ENCODE results near the gene APOB.

Gene APOB

GRCh38 chr2:21043744-21044532, at the start of gene APOB:
TSS of gene APOB (minus strand) at chr2:21044073. CDS start at chr2:21043945, 128 bp downstream.
- H3K4me1 Mint-ChIP-seq (ENCODE audit: low read depth): peaks cover 3% of the 10 kb centered on the region
- no peak within 1 kb of the TSS for H3K4me3 Mint-ChIP-seq
- H3K36me3 Mint-ChIP-seq (ENCODE audit: low read depth): no peaks in the 10 kb centered on the region
- H3K27me3 Mint-ChIP-seq: peaks cover 25% of the 10 kb centered on the region
- no peak within 1 kb of the TSS for H3K27ac Mint-ChIP-seq
- no peaks in the 10 kb centered on the region for H3K9me3 Mint-ChIP-seq

GRCh38 chr2:21092308-21092869, 48.5 kb upstream of the APOB start:
- no peaks in the 10 kb centered on the region for H3K9me3 Mint-ChIP-seq
- H3K27me3 Mint-ChIP-seq: peaks cover 12% of the 10 kb centered on the region
- H3K27ac Mint-ChIP-seq: no peak overlapping the region
- H3K36me3 Mint-ChIP-seq (ENCODE audit: low read depth): no peaks in the 10 kb centered on the region
- H3K4me1 Mint-ChIP-seq (ENCODE audit: low read depth): no peaks in the 10 kb centered on the region
- no peak overlapping the region for H3K4me3 Mint-ChIP-seq

- Mint-ChIP-seq H3K27ac (no peak overlapping the region), H3K27me3 (peaks cover 3% of the 10 kb centered on the region), H3K4me1 (ENCODE audit: low read depth) (no peaks in the 10 kb centered on the region), H3K4me3 (no peak overlapping the region), H3K36me3 (ENCODE audit: low read depth) (no peaks in the 10 kb centered on the region), H3K9me3 (no peaks in the 10 kb centered on the region)
Measured at GRCh38 chr2:21084401-21084800, 40.5 kb upstream of the APOB start.

GRCh38 chr2:21083482-21083881, 39.6 kb upstream of the APOB start:
- H3K36me3 Mint-ChIP-seq (ENCODE audit: low read depth): no peaks in the 10 kb centered on the region
- H3K9me3 Mint-ChIP-seq: peaks cover 2% of the 10 kb centered on the region
- H3K27ac Mint-ChIP-seq: no peak overlapping the region
- H3K4me3 Mint-ChIP-seq: no peak overlapping the region
- no peaks in the 10 kb centered on the region for H3K27me3 Mint-ChIP-seq
- no peaks in the 10 kb centered on the region for H3K4me1 Mint-ChIP-seq (ENCODE audit: low read depth)

- Mint-ChIP-seq H3K4me1 (ENCODE audit: low read depth) (no peaks in the 10 kb centered on the region), H3K27ac (no peak overlapping the region), H3K36me3 (ENCODE audit: low read depth) (no peaks in the 10 kb centered on the region), H3K4me3 (no peak overlapping the region), H3K27me3 (peaks cover 6% of the 10 kb centered on the region), H3K9me3 (peaks cover 5% of the 10 kb centered on the region)
Measured at GRCh38 chr2:21078296-21078695, 34.4 kb upstream of the APOB start.

- Mint-ChIP-seq H3K4me1 (ENCODE audit: low read depth) (no peaks in the 10 kb centered on the region), H3K9me3 (no peaks in the 10 kb centered on the region), H3K27me3 (peaks cover 8% of the 10 kb centered on the region), H3K36me3 (ENCODE audit: low read depth) (no peaks in the 10 kb centered on the region), H3K27ac (no peak overlapping the region), H3K4me3 (no peak overlapping the region)
Measured at GRCh38 chr2:21072477-21073242, 28.8 kb upstream of the APOB start.

- H3K27ac Mint-ChIP-seq: no peak overlapping the region
- H3K4me1 Mint-ChIP-seq (ENCODE audit: low read depth): no peaks in the 10 kb centered on the region
- H3K9me3 Mint-ChIP-seq: no peaks in the 10 kb centered on the region
- H3K27me3 Mint-ChIP-seq: peaks cover 3% of the 10 kb centered on the region
- no peaks in the 10 kb centered on the region for H3K36me3 Mint-ChIP-seq (ENCODE audit: low read depth)
- H3K4me3 Mint-ChIP-seq: no peak overlapping the region
Measured at GRCh38 chr2:21070341-21071257, 26.7 kb upstream of the APOB start.

- peaks cover 3% of the 10 kb centered on the region for H3K27me3 Mint-ChIP-seq
- H3K36me3 Mint-ChIP-seq (ENCODE audit: low read depth): no peaks in the 10 kb centered on the region
- H3K4me1 Mint-ChIP-seq (ENCODE audit: low read depth): no peaks in the 10 kb centered on the region
- no peak overlapping the region for H3K4me3 Mint-ChIP-seq
- H3K9me3 Mint-ChIP-seq: no peaks in the 10 kb centered on the region
- H3K27ac Mint-ChIP-seq: no peak overlapping the region
Measured at GRCh38 chr2:21069746-21070340, 26.0 kb upstream of the APOB start.

GRCh38 chr2:21067859-21068537, 24.1 kb upstream of the APOB start:
- H3K27me3 Mint-ChIP-seq: peaks cover 3% of the 10 kb centered on the region
- no peaks in the 10 kb centered on the region for H3K4me1 Mint-ChIP-seq (ENCODE audit: low read depth)
- no peaks in the 10 kb centered on the region for H3K9me3 Mint-ChIP-seq
- H3K4me3 Mint-ChIP-seq: no peak overlapping the region
- no peak overlapping the region for H3K27ac Mint-ChIP-seq
- H3K36me3 Mint-ChIP-seq (ENCODE audit: low read depth): no peaks in the 10 kb centered on the region

- Mint-ChIP-seq H3K9me3 (no peaks in the 10 kb centered on the region), H3K4me3 (no peak overlapping the region), H3K4me1 (ENCODE audit: low read depth) (no peaks in the 10 kb centered on the region), H3K27me3 (peaks cover 3% of the 10 kb centered on the region), H3K36me3 (ENCODE audit: low read depth) (no peaks in the 10 kb centered on the region), H3K27ac (no peak overlapping the region)
Measured at GRCh38 chr2:21067125-21067524, 23.3 kb upstream of the APOB start.

- Mint-ChIP-seq H3K9me3 (no peaks in the 10 kb centered on the region), H3K36me3 (ENCODE audit: low read depth) (no peaks in the 10 kb centered on the region), H3K27me3 (peaks cover 8% of the 10 kb centered on the region), H3K4me3 (no peak overlapping the region), H3K4me1 (ENCODE audit: low read depth) (no peaks in the 10 kb centered on the region), H3K27ac (no peak overlapping the region)
Measured at GRCh38 chr2:21059885-21060610, 16.2 kb upstream of the APOB start.

- Mint-ChIP-seq H3K27me3 (peaks cover 17% of the 10 kb centered on the region), H3K9me3 (no peaks in the 10 kb centered on the region), H3K27ac (no peak overlapping the region), H3K4me3 (no peak overlapping the region), H3K36me3 (ENCODE audit: low read depth) (no peaks in the 10 kb centered on the region), H3K4me1 (ENCODE audit: low read depth) (no peaks in the 10 kb centered on the region)
Measured at GRCh38 chr2:21057097-21057496, 13.2 kb upstream of the APOB start.

Data from stimulated activated naive CD8-positive, alpha-beta T cell treated with anti-CD3 and anti-CD28 coated beads, Interleukin-15, Interleukin-2, amounts not matched to agents 100 ng/mL and 50 ng/mL, for 24 hours (primary cell).